ENCODE results near the gene FMN2.

- TF ChIP-seq ZNF565 (CRISPR knock-in tag; conservative IDR thresholded peaks at IDR 0.05; ENCODE audit: low read depth) (no peak), CSRNP3 (CRISPR knock-in tag; IDR thresholded peaks at IDR 0.05) (no peak), ZFP30 (CRISPR knock-in tag; IDR thresholded peaks at IDR 0.05) (no peak)
Observed at GRCh38 chr1:240344918-240345317, 253.2 kb downstream of the FMN2 start.
